Measurements from ENCODE around the gene ARPP21. TPM values are rescaled to one million over a fixed set of nuclear protein-coding genes. Genes with fewer than 3 reads are reported as not detected.

ARPP21 gene
- total RNA-seq, 1 experiment from 2014 or later: not detected

DNA sequence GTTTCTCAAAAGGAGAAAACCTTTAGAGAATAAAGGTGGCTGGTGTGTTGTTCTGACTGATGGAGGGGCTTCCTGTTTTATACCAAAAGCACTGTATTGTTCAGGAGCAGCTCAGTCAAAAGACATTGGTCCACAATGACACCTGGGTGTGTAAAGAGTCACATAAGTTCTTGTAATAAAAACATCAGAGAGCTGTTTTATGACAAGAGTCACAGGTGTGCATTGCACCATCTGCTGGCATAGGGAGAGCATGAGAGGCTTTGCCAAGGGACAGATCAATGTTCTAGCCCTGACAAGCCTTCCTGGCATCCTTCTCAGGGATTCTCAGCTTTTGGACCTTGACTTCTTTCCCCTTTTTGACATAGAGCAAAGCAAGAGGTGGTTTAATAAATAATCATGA is 20.4 kb downstream of the ARPP21 start:
- no peaks in the 10 kb centered on the region for H3K27me3 Mint-ChIP-seq (ENCODE audit: low read depth)
- no peaks in the 10 kb centered on the region for H3K36me3 Mint-ChIP-seq
- no peak for TF ChIP-seq FOXJ3 (CRISPR knock-in tag; IDR thresholded peaks at IDR 0.05; ENCODE audit: borderline replicate concordance)
- peak; percentile 11 for DNase-seq (ENCODE audit: low spot score)
- ChIA-PET CTCF (no interaction called here), POLR2A (no interaction called here)
- peak; percentile 36 for ATAC-seq
- no peaks in the 10 kb centered on the region for H3K9me3 Mint-ChIP-seq
- no peak overlapping the region for H3K27ac Mint-ChIP-seq
- no peak overlapping the region for H3K4me3 Mint-ChIP-seq
- H3K4me1 Mint-ChIP-seq: peaks cover 8% of the 10 kb centered on the region

- POLR2A ChIA-PET: no interaction called here
- DNase-seq (ENCODE audit: low spot score): peak; percentile 8
- TF ChIP-seq ZNF423 (CRISPR knock-in tag; IDR thresholded peaks at IDR 0.05): no peak
- TF ChIP-seq, protein P1, sequence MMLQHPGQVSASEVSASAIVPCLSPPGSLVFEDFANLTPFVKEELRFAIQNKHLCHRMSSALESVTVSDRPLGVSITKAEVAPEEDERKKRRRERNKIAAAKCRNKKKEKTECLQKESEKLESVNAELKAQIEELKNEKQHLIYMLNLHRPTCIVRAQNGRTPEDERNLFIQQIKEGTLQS (CRISPR knock-in tag; conservative IDR thresholded peaks at IDR 0.05): no peak
- no peak for TF ChIP-seq ZNF671 (CRISPR knock-in tag; IDR thresholded peaks at IDR 0.05)
- no peak for TF ChIP-seq SOX15 (CRISPR knock-in tag; IDR thresholded peaks at IDR 0.05)
- TF ChIP-seq TEAD4 (CRISPR knock-in tag; IDR thresholded peaks at IDR 0.05): no peak
- TF ChIP-seq, protein P2, sequence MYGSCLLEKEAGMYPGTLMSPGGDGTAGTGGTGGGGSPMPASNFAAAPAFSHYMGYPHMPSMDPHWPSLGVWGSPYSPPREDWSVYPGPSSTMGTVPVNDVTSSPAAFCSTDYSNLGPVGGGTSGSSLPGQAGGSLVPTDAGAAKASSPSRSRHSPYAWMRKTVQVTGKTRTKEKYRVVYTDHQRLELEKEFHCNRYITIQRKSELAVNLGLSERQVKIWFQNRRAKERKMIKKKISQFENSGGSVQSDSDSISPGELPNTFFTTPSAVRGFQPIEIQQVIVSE (CRISPR knock-in tag; IDR thresholded peaks at IDR 0.05; ENCODE audit: borderline replicate concordance): no peak
- no peak for TF ChIP-seq NFATC4 (CRISPR knock-in tag; IDR thresholded peaks at IDR 0.05)
- TF ChIP-seq CBFB (CRISPR knock-in tag; IDR thresholded peaks at IDR 0.05; ENCODE audit: low read depth): no peak
- no peak for TF ChIP-seq RORB (CRISPR knock-in tag; IDR thresholded peaks at IDR 0.05)
- TF ChIP-seq CREB1 (CRISPR knock-in tag; IDR thresholded peaks at IDR 0.05): no peak
- TF ChIP-seq FOXK1 (CRISPR knock-in tag; IDR thresholded peaks at IDR 0.05): no peak
- no peak for TF ChIP-seq MLX (CRISPR knock-in tag; IDR thresholded peaks at IDR 0.05)
- no peak for TF ChIP-seq KAT7 (CRISPR knock-in tag; IDR thresholded peaks at IDR 0.05; ENCODE audit: borderline replicate concordance)
- no peak for TF ChIP-seq E2F4 (CRISPR knock-in tag; IDR thresholded peaks at IDR 0.05; ENCODE audit: borderline replicate concordance, low read depth)
- TF ChIP-seq, protein P3, sequence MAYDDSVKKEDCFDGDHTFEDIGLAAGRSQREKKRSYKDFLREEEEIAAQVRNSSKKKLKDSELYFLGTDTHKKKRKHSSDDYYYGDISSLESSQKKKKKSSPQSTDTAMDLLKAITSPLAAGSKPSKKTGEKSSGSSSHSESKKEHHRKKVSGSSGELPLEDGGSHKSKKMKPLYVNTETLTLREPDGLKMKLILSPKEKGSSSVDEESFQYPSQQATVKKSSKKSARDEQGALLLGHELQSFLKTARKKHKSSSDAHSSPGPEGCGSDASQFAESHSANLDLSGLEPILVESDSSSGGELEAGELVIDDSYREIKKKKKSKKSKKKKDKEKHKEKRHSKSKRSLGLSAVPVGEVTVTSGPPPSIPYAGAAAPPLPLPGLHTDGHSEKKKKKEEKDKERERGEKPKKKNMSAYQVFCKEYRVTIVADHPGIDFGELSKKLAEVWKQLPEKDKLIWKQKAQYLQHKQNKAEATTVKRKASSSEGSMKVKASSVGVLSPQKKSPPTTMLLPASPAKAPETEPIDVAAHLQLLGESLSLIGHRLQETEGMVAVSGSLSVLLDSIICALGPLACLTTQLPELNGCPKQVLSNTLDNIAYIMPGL (CRISPR knock-in tag; IDR thresholded peaks at IDR 0.05): no peak
- TF ChIP-seq, protein P4, sequence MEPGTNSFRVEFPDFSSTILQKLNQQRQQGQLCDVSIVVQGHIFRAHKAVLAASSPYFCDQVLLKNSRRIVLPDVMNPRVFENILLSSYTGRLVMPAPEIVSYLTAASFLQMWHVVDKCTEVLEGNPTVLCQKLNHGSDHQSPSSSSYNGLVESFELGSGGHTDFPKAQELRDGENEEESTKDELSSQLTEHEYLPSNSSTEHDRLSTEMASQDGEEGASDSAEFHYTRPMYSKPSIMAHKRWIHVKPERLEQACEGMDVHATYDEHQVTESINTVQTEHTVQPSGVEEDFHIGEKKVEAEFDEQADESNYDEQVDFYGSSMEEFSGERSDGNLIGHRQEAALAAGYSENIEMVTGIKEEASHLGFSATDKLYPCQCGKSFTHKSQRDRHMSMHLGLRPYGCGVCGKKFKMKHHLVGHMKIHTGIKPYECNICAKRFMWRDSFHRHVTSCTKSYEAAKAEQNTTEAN (CRISPR knock-in tag; IDR thresholded peaks at IDR 0.05): no peak
- TF ChIP-seq, protein P5, sequence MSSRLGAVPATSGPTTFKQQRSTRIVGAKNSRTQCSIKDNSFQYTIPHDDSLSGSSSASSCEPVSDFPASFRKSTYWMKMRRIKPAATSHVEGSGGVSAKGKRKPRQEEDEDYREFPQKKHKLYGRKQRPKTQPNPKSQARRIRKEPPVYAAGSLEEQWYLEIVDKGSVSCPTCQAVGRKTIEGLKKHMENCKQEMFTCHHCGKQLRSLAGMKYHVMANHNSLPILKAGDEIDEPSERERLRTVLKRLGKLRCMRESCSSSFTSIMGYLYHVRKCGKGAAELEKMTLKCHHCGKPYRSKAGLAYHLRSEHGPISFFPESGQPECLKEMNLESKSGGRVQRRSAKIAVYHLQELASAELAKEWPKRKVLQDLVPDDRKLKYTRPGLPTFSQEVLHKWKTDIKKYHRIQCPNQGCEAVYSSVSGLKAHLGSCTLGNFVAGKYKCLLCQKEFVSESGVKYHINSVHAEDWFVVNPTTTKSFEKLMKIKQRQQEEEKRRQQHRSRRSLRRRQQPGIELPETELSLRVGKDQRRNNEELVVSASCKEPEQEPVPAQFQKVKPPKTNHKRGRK (CRISPR knock-in tag; IDR thresholded peaks at IDR 0.05; ENCODE audit: borderline replicate concordance): no peak
- TF ChIP-seq ZBTB21 (CRISPR knock-in tag; IDR thresholded peaks at IDR 0.05; ENCODE audit: borderline replicate concordance): no peak
- TF ChIP-seq, protein P6, sequence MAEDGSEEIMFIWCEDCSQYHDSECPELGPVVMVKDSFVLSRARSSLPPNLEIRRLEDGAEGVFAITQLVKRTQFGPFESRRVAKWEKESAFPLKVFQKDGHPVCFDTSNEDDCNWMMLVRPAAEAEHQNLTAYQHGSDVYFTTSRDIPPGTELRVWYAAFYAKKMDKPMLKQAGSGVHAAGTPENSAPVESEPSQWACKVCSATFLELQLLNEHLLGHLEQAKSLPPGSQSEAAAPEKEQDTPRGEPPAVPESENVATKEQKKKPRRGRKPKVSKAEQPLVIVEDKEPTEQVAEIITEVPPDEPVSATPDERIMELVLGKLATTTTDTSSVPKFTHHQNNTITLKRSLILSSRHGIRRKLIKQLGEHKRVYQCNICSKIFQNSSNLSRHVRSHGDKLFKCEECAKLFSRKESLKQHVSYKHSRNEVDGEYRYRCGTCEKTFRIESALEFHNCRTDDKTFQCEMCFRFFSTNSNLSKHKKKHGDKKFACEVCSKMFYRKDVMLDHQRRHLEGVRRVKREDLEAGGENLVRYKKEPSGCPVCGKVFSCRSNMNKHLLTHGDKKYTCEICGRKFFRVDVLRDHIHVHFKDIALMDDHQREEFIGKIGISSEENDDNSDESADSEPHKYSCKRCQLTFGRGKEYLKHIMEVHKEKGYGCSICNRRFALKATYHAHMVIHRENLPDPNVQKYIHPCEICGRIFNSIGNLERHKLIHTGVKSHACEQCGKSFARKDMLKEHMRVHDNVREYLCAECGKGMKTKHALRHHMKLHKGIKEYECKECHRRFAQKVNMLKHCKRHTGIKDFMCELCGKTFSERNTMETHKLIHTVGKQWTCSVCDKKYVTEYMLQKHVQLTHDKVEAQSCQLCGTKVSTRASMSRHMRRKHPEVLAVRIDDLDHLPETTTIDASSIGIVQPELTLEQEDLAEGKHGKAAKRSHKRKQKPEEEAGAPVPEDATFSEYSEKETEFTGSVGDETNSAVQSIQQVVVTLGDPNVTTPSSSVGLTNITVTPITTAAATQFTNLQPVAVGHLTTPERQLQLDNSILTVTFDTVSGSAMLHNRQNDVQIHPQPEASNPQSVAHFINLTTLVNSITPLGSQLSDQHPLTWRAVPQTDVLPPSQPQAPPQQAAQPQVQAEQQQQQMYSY (CRISPR knock-in tag; IDR thresholded peaks at IDR 0.05): no peak
- Mint-ChIP-seq H3K27ac (no peak overlapping the region), H3K4me1 (peaks cover 11% of the 10 kb centered on the region), H3K4me3 (no peak overlapping the region), H3K27me3 (ENCODE audit: low read depth) (no peaks in the 10 kb centered on the region), H3K36me3 (no peaks in the 10 kb centered on the region), H3K9me3 (no peaks in the 10 kb centered on the region)
- 0 out of 2 replicates have a peak, but pooled peaks have one; percentile 23 for ATAC-seq
- CTCF ChIA-PET: no interaction called here
Measured at GRCh38 chr3:35663471-35663870, 24.1 kb downstream of the ARPP21 start.

All from WTC11 (cell line).